GM12878 (cell line): Measurements from ENCODE around the gene CCDC81. TPM values are rescaled to one million over a fixed set of nuclear protein-coding genes. Genes with fewer than 3 reads are reported as not detected.

Source experiments
- ATAC-seq: fragments of 200-7000 bp; cut with Tn5 transposase; 3 replicates; pipeline ENCODE4 v1.9.1; 2020; ENCODE audit warnings: mild to moderate bottlenecking, moderate library complexity
- BruUV-seq: library from RNA; stranded (reverse); fragments of 400-500 nt; replicated peaks from 2 replicates; lab custom pipeline; 2021; lab: Mats Ljungman, UMichigan
- CTCF ChIA-PET: fragments of 300-600 bp; sonication (Branson Sonifier 250); formaldehyde crosslinking; extraction: SDS; loops from one replicate; lab custom pipeline; 2021; ENCODE audit warnings: inconsistent platforms; lab: Yijun Ruan, JAX
- POLR2A ChIA-PET: fragments of 350-600 bp; formaldehyde crosslinking; extraction: SDS; loops from one replicate; lab custom pipeline; 2021; ENCODE audit warnings: inconsistent platforms; lab: Charles Lee
- RAD21 ChIA-PET: fragments of 300-600 bp; sonication (Branson Sonifier 250); formaldehyde crosslinking; loops from one replicate; lab custom pipeline; 2023; ENCODE audit warnings: antibody characterized with exemption; ENCODE audit not compliant: unreplicated experiment; lab: Charles Lee
- SMC1A ChIA-PET: fragments of 300-600 bp; sonication (Branson Sonifier 250); formaldehyde crosslinking; loops from one replicate; lab custom pipeline; 2023; ENCODE audit not compliant: unreplicated experiment, uncharacterized antibody; lab: Charles Lee
- DNase-seq: peaks from one replicate; pipeline ENCODE4 v3.0.0-alpha.2; 2011; ENCODE audit warnings: low read depth, low spot score
- FAIRE-seq: peaks from 3 replicates; lab custom pipeline; 2011; peaks lifted over from hg19 to GRCh38; lab: Jason Lieb, UNC
- H2AFZ ChIP-seq: 2 replicates; pipeline ENCODE4 v1.6.0; 2011; ENCODE audit warnings: low read depth, low read length, control low read depth; ENCODE audit not compliant: control insufficient read depth
- H3K27ac ChIP-seq: 2 replicates; pipeline ENCODE4 v1.5.1; 2011; ENCODE audit warnings: control low read depth; ENCODE audit not compliant: control insufficient read depth, insufficient read depth
- H3K27me3 ChIP-seq, 2 experiments: replicated peaks in 1 of 2; 2 replicates each; pipeline versions ENCODE4 v1.6.0 to v1.6.1; 2011; ENCODE audit warnings: low read length in 1 of 2; ENCODE audit not compliant: control insufficient read depth in 2 of 2, insufficient read depth in 2 of 2
- H3K36me3 ChIP-seq, 2 experiments: 2 replicates each; pipeline ENCODE4 v1.5.1; 2011; ENCODE audit warnings: low read length in 1 of 2; ENCODE audit not compliant: control insufficient read depth in 2 of 2, insufficient read depth in 2 of 2
- H3K4me1 ChIP-seq: 2 replicates; pipeline ENCODE4 v1.6.1; 2011; ENCODE audit warnings: mild to moderate bottlenecking, low read length, moderate library complexity, mixed read lengths; ENCODE audit not compliant: control insufficient read depth, insufficient read depth
- H3K4me2 ChIP-seq: 2 replicates; pipeline ENCODE4 v1.6.0; 2011; ENCODE audit warnings: control low read depth; ENCODE audit not compliant: control insufficient read depth, insufficient read depth
- H3K4me3 ChIP-seq: fragments of 200-600 bp; sonication (generic); 2 replicates; pipeline ENCODE4 v1.5.1; 2016
- H3K79me2 ChIP-seq: 2 replicates; pipeline ENCODE4 v1.6.0; 2011; ENCODE audit warnings: low read length; ENCODE audit not compliant: control insufficient read depth, insufficient read depth
- H3K9ac ChIP-seq: 2 replicates; pipeline ENCODE4 v1.8.0; 2011; ENCODE audit warnings: low read length, control low read depth, mixed read lengths; ENCODE audit not compliant: control insufficient read depth, insufficient read depth
- H3K9me3 ChIP-seq: replicated peaks from 3 replicates; pipeline ENCODE4 v1.5.1; 2011; ENCODE audit warnings: mild to moderate bottlenecking, low read length; ENCODE audit not compliant: control insufficient read depth, insufficient read depth
- H4K20me1 ChIP-seq: 2 replicates; pipeline ENCODE4 v1.6.0; 2011; ENCODE audit not compliant: control insufficient read depth, insufficient read depth
- CBX5 ChIP-seq: sonication (generic); IDR thresholded peaks from 2 replicates; pipeline ENCODE4 v1.6.1; 2016; ENCODE audit warnings: low read depth, moderate library complexity, mild to moderate bottlenecking, inconsistent platforms
- CREB1 ChIP-seq: IDR thresholded peaks from 2 replicates; pipeline ENCODE4 v1.6.1; 2012; ENCODE audit warnings: low read depth, mild to moderate bottlenecking, inconsistent platforms
- GABPA ChIP-seq: IDR thresholded peaks from 2 replicates; pipeline ENCODE4 v1.6.1; 2014; ENCODE audit warnings: antibody characterized with exemption, low read depth, mild to moderate bottlenecking, inconsistent platforms
- MTA2 ChIP-seq: fragments of 450-650 bp; IDR thresholded peaks from 2 replicates; pipeline ENCODE4 v1.6.1; 2016; ENCODE audit warnings: low read depth, mild to moderate bottlenecking, moderate library complexity
- MTA3 ChIP-seq: IDR thresholded peaks from 2 replicates; pipeline ENCODE4 v1.6.1; 2012; ENCODE audit warnings: low read length, inconsistent platforms, borderline replicate concordance
- NFYA ChIP-seq: IDR thresholded peaks from 2 replicates; pipeline ENCODE4 v1.6.1; 2011; ENCODE audit warnings: low read depth, mild to moderate bottlenecking, low read length, improper control_type of control experiment, borderline replicate concordance
- PAX5 ChIP-seq: IDR thresholded peaks from 2 replicates; pipeline ENCODE4 v1.6.1; 2011; ENCODE audit warnings: low read depth, low read length, borderline replicate concordance
- RCOR1 ChIP-seq: conservative IDR thresholded peaks from 2 replicates; pipeline ENCODE4 v1.6.1; 2012; ENCODE audit warnings: low read depth, low read length, improper control_type of control experiment
- SMAD5 ChIP-seq: IDR thresholded peaks from 2 replicates; pipeline ENCODE4 v1.6.1; 2016; ENCODE audit warnings: antibody characterized with exemption, low read depth
- SPI1 ChIP-seq: IDR thresholded peaks from 2 replicates; pipeline ENCODE4 v1.6.1; 2011; ENCODE audit warnings: low read depth, mild to moderate bottlenecking, low read length, moderate library complexity, borderline replicate concordance; ENCODE audit not compliant: insufficient read depth
- SRF ChIP-seq, 2 experiments: IDR thresholded peaks; 2 replicates each; pipeline ENCODE4 v1.6.1; 2011; ENCODE audit warnings: low read depth in 2 of 2, low read length in 2 of 2, mild to moderate bottlenecking in 1 of 2, moderate library complexity in 1 of 2
- TAF1 ChIP-seq: IDR thresholded peaks from 2 replicates; pipeline ENCODE4 v1.6.1; 2011; ENCODE audit warnings: mild to moderate bottlenecking, low read depth, low read length, borderline replicate concordance
- ZSCAN29 ChIP-seq: fragments of 450-650 bp; IDR thresholded peaks from 2 replicates; pipeline ENCODE4 v1.6.1; 2017; ENCODE audit warnings: mild to moderate bottlenecking, moderate library complexity
- WGBS: methylation state at CpG from one replicate; pipeline ENCODE4 v1.1.6; 2016; ENCODE audit warnings: low lambda C conversion rate; ENCODE audit not compliant: insufficient replicate concordance, insufficient coverage; ENCODE audit errors: missing lambda C conversion rate; 5-methylcytosine and 5-hydroxymethylcytosine counted together
- in situ Hi-C: fragments of 300-500 bp; cut with MboI; formaldehyde crosslinking; loops from 9 replicates; pipeline ENCODE4 v1.14.3; 2018; ENCODE audit warnings: mixed read lengths
- intact Hi-C: fragments of 100-400 bp; cut with micrococcal nuclease; formaldehyde crosslinking; loops from one replicate; pipeline ENCODE4 v1.14.2; 2022; ENCODE audit not compliant: unreplicated experiment
- polyA plus RNA-seq, 11 experiments: library from polyadenylated mRNA; depleted of rRNA in 4 of 11; unstranded in 6 of 11; stranded (reverse) in 5 of 11; fragments of >200 nt; fragmentation: Nextera tagmentation in 4 of 11; fragmentation: Illumina TruSeq in 1 of 11; extraction: Ambion mirVana in 4 of 11; extraction: Trizol in 1 of 11; gene quantifications; 1 replicate in 1 of 11; 2 replicates in 10 of 11; pipeline versions ENCODE4 v1.2.1 to v1.2.3, GENCODE V29; 2011 to 2016; ENCODE audit warnings: inconsistent platforms in 2 of 11, missing spikeins in 2 of 11, low read depth in 1 of 11
- total RNA-seq, 4 experiments: library from RNA; depleted of rRNA in 3 of 4; stranded (reverse); fragments of >200 nt in 3 of 4; fragmentation: Illumina TruSeq in 1 of 4; extraction: Trizol in 1 of 4; gene quantifications; 2 replicates each; pipeline versions ENCODE4 v1.2.1 to v1.2.3, GENCODE V29; 2013 to 2021
- TF ChIP-seq, protein P1 (sequence below): fragments of 450-650 bp; conservative IDR thresholded peaks from 2 replicates; pipeline ENCODE4 v1.6.1; 2017; ENCODE audit warnings: mild to moderate bottlenecking, moderate library complexity
- TF ChIP-seq, protein P2 (sequence below): fragments of 450-650 bp; IDR thresholded peaks from 2 replicates; pipeline ENCODE4 v1.6.1; 2016; ENCODE audit warnings: mild to moderate bottlenecking

The CCDC81 gene
- total and polyA plus RNA-seq, 10 of the 15 experiments (the other 5 are each of a cell fraction or from before 2014, with no cell fraction given), result 0.06 to 0.53 (median 0.22) TPM

DNA sequence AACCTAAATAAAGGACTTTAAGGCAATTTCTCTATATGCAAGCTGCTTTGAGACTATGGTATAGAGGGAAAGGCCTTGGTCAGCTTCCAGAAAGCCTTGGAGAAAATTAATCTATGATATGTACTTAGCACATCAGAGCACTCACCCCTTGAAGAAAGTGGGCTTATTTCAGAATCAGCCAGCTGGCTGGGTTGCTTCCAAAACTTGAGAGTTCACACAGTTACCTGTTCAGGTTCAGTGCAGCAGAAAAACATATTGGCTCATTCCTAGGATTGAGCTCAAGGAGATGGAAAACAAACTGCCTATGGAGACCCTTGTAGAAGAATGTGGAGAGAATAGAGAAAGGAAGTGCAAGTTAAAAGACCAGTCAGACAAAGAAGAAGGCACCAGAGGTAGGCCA lies 22.7 kb downstream of the CCDC81 start:
- CTCF ChIA-PET, result no interaction called here
- no peak for ATAC-seq

DNA sequence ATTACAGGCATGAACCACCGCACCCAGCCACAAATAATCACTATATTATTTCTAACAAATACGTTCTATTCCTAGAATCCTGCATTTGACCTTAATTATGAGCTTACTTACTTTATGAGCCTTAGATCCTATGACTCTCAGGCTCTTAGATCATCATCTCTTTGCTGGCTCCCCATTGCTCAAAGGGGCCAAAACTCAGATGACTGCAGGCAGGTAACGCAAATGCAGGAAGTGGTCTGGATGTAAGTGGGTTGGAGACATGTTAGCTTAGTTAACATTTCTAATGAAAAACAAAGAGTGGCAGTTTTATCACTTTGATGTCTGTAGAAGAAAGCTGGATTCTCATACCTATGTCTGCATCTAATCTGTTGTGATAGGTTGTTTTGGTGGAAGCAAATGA lies 23.4 kb downstream of the CCDC81 start:
- no peaks in the 10 kb centered on the region for H4K20me1 ChIP-seq
- TF ChIP-seq, protein P1, sequence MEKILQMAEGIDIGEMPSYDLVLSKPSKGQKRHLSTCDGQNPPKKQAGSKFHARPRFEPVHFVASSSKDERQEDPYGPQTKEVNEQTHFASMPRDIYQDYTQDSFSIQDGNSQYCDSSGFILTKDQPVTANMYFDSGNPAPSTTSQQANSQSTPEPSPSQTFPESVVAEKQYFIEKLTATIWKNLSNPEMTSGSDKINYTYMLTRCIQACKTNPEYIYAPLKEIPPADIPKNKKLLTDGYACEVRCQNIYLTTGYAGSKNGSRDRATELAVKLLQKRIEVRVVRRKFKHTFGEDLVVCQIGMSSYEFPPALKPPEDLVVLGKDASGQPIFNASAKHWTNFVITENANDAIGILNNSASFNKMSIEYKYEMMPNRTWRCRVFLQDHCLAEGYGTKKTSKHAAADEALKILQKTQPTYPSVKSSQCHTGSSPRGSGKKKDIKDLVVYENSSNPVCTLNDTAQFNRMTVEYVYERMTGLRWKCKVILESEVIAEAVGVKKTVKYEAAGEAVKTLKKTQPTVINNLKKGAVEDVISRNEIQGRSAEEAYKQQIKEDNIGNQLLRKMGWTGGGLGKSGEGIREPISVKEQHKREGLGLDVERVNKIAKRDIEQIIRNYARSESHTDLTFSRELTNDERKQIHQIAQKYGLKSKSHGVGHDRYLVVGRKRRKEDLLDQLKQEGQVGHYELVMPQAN, result no peak
- TF ChIP-seq SRF (IDR thresholded peaks at IDR 0.05; ENCODE audit: low read depth in 2 of 2, low read length in 2 of 2) (no peak), GABPA (no peak), TAF1 (no peak), PAX5 (no peak), RCOR1 (no peak), MTA3 (no peak), CBX5 (no peak), MTA2 (no peak), CREB1 (no peak)
- TF ChIP-seq, protein P2, sequence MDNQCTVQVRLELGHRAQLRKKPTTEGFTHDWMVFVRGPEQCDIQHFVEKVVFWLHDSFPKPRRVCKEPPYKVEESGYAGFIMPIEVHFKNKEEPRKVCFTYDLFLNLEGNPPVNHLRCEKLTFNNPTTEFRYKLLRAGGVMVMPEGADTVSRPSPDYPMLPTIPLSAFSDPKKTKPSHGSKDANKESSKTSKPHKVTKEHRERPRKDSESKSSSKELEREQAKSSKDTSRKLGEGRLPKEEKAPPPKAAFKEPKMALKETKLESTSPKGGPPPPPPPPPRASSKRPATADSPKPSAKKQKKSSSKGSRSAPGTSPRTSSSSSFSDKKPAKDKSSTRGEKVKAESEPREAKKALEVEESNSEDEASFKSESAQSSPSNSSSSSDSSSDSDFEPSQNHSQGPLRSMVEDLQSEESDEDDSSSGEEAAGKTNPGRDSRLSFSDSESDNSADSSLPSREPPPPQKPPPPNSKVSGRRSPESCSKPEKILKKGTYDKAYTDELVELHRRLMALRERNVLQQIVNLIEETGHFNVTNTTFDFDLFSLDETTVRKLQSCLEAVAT, result no peak
- TF ChIP-seq, all 136 proteins: peak for 0
- no peaks in the 10 kb centered on the region for H3K79me2 ChIP-seq
- intact Hi-C loops (no loop called here), in situ Hi-C loops (no loop called here)
- no peak overlapping the region for H3K4me2 ChIP-seq
- H3K36me3 ChIP-seq, result no peaks in the 10 kb centered on the region
- DNase-seq (no peak), FAIRE-seq (no peak), ATAC-seq (no peak)
- H3K27ac ChIP-seq, result no peak overlapping the region
- no peaks in the 10 kb centered on the region for H3K27me3 ChIP-seq
- ChIA-PET SMC1A (interaction anchor here (0.6 to 0.8 kb wide), 2 partner anchors 141 to 420 kb away, joined by 3 read pairs; no protein-coding TSS in a partner anchor), RAD21 (no interaction called here), CTCF (interaction anchor here (0.7 kb wide), 1 partner anchor 158 kb away, joined by 3 read pairs; no protein-coding TSS in a partner anchor), POLR2A (no interaction called here)
- 90% methylated on average over 3 of the region's 3 CpGs for WGBS
- no peaks in the 10 kb centered on the region for H3K9me3 ChIP-seq
- no peak overlapping the region for H3K9ac ChIP-seq
- BruUV-seq, result no TSS peak
- no peak overlapping the region for H3K4me3 ChIP-seq
- H2AFZ ChIP-seq, result no peak overlapping the region
- no peaks in the 10 kb centered on the region for H3K4me1 ChIP-seq

More for the DNA sequence above, 22.7 kb downstream of the CCDC81 start:
- no TSS peak for BruUV-seq
- TF ChIP-seq SPI1, result no peak
- TF ChIP-seq NFYA, result no peak
- no peak for TF ChIP-seq ZSCAN29
- TF ChIP-seq SMAD5, result no peak
- in situ Hi-C loops, result no loop called here
- no peak overlapping the region for H3K4me3 ChIP-seq
- POLR2A ChIA-PET, result no interaction called here
- H2AFZ ChIP-seq, result no peak overlapping the region
- intact Hi-C loops, result no loop called here
- RAD21 ChIA-PET, result no interaction called here
- H3K4me1 ChIP-seq, result no peaks in the 10 kb centered on the region
- SMC1A ChIA-PET, result interaction anchor here (0.8 to 1.1 kb wide), 2 partner anchors 17 to 421 kb away, joined by 3 to 4 read pairs; no protein-coding TSS in a partner anchor
- H3K27me3 ChIP-seq, result no peaks in the 10 kb centered on the region
- H4K20me1 ChIP-seq, result no peaks in the 10 kb centered on the region
- FAIRE-seq (no peak), DNase-seq (no peak)
- no peaks in the 10 kb centered on the region for H3K36me3 ChIP-seq
- no peak overlapping the region for H3K27ac ChIP-seq
- H3K79me2 ChIP-seq, result no peaks in the 10 kb centered on the region
- H3K9ac ChIP-seq, result no peak overlapping the region
- H3K9me3 ChIP-seq, result no peaks in the 10 kb centered on the region
- H3K4me2 ChIP-seq, result no peak overlapping the region
